SK-N-MC (cell line): Measurements from ENCODE around the gene STX2.
A peak's percentile ranks its signal among the peaks of the same experiment; 100 is the strongest.
"Not testable (repeated sequence)": the region's sequence is repeated elsewhere in the genome, so short reads cannot be mapped to it uniquely, and the experiment has no call there.

Experiments
- DNase-seq: peaks from one replicate; pipeline ENCODE4 v3.0.0-alpha.2; 2011; ENCODE audit warnings: low read depth, low spot score
- H3K27ac ChIP-seq: fragments of 200-600 bp; sonication (generic); 2 replicates; pipeline ENCODE4 v1.5.1; 2016; ENCODE audit warnings: mixed run types
- H3K36me3 ChIP-seq: fragments of 200-600 bp; sonication (generic); 2 replicates; pipeline ENCODE4 v1.6.1; 2017; ENCODE audit warnings: antibody characterized with exemption, low read length, mixed read lengths; ENCODE audit not compliant: insufficient read depth
- H3K4me3 ChIP-seq: fragments of 200-600 bp; sonication (generic); 2 replicates; pipeline ENCODE4 v1.5.1; 2016
- H3K9ac ChIP-seq: fragments of 200-600 bp; sonication (generic); 2 replicates; pipeline ENCODE4 v1.8.0; 2017; ENCODE audit warnings: mixed run types, mixed read lengths; ENCODE audit not compliant: insufficient read length
- H3K9me3 ChIP-seq: fragments of 200-600 bp; sonication (generic); 2 replicates; pipeline ENCODE4 v1.6.1; 2017; ENCODE audit warnings: low read depth, mild to moderate bottlenecking, antibody characterized with exemption, low read length, moderate library complexity, mixed read lengths
- EZH2 ChIP-seq: fragments of 200-600 bp; sonication (generic); IDR thresholded peaks from one replicate; pipeline ENCODE4 v1.6.1; 2017; ENCODE audit warnings: antibody characterized with exemption
- FOXP2 ChIP-seq: optimal IDR thresholded peaks from 2 replicates; pipeline ENCODE3; 2011; ENCODE audit warnings: mild to moderate bottlenecking, moderate library complexity; ENCODE audit not compliant: insufficient read depth; ENCODE audit errors: extremely low read length, control extremely low read depth
- POLR2AphosphoS5 ChIP-seq: IDR thresholded peaks from 2 replicates; pipeline ENCODE4 v1.6.1; 2012; ENCODE audit warnings: mild to moderate bottlenecking, low read depth, low read length, borderline replicate concordance

Gene STX2

DNA sequence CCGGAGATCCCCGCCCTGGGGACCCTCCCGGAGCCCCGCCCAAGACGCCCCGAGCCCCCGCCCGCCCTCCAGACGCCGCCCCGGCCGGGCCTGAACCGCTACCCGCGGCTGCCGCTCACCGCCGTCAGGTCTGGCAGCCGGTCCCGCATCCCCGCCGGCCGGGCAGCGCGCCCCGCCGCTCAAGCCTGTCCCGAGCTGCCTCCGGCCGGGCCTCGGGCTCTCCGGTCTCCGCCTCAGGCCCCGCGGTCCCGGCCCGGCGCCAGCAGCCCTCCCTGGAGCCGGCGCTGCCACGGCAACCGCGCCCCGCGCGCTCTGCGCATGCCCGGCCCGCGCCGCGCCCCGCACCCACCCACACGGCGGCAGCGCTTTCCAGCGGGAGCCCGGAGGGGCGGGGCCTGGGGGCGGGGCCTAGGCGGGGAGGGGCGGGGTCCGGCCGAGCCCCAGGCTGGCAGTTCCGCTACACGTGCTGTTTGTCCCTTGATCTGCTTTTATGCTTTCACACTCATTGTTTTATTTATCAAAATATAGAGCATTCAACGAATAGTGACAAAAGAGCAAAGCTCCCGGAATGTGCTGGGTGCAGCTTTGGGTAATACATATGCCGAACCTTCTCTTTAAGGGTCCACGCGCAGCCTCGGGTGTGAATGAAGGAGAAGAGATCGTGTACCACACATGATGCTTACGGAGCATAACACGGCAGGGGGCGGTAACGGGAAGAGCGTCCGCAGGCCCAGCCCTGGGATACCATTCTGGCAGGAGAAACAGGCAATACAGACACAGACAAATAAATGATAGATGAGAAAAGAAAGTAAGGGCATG lies at the start of gene STX2:
Gene STX2, minus strand, starts transcription at position 300 of the 819 bp plus-strand sequence. Its CDS starts 151 bp downstream, at position 149.
- Histone ChIP-seq H3K36me3 (no peaks in the 10 kb centered on the region), H3K9me3 (no peaks in the 10 kb centered on the region), H3K4me3 (peak within 1 kb of the TSS; percentile 97), H3K9ac (peak within 1 kb of the TSS; percentile 85), H3K27ac (peak within 1 kb of the TSS; percentile 42; the same call in 1 of the 2 replicates)
- TF ChIP-seq FOXP2: no peak
- no peak for TF ChIP-seq EZH2
- TF ChIP-seq POLR2AphosphoS5: peak; percentile 67
- peak; percentile 48 for DNase-seq

DNA sequence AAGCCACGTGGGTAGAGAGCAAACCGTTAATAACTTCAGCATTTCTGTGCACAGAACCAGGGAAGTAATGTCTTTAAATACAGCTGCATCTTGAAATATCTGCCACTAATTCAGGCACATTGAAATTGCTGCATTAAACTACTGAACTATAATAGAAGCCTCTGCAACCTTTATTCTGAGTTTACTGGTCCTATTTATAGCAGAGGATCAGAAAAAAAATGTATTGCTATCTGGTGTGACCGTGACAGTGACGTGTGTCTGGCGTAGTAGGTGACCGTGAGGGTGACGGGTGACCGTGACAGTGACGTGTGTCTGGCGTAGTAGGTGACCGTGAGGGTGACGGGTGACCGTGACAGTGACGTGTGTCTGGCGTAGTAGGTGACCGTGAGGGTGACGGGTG lies 48.1 kb upstream of the STX2 start:
- not testable (repeated sequence) for H3K4me3 ChIP-seq, H3K9ac ChIP-seq, DNase-seq, H3K27ac ChIP-seq, H3K36me3 ChIP-seq, H3K9me3 ChIP-seq

DNA sequence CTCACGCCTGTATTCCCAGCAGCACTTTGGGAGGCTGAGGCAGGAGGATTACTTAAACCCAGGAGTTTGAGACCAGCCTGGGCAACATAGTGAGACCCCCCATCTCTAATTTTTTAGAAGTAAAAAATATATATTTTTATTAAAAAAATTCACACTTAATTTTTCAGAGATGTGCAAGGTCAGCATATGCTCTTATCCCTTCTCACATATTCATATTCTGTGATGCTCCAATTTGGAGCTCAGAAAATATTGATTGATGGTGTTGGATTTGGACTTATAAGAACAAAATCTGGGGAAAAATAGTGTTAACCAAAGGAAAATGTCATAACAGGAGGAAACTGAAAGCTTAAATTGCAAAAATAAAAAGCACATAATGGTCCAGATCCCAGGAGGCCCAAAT lies 42.5 kb upstream of the STX2 start:
- Histone ChIP-seq H3K27ac (no peak overlapping the region), H3K9me3 (no peaks in the 10 kb centered on the region), H3K4me3 (no peak overlapping the region), H3K9ac (no peak overlapping the region), H3K36me3 (peaks cover 8% of the 10 kb centered on the region)
- TF ChIP-seq EZH2 (no peak), FOXP2 (no peak)
- DNase-seq: no peak

DNA sequence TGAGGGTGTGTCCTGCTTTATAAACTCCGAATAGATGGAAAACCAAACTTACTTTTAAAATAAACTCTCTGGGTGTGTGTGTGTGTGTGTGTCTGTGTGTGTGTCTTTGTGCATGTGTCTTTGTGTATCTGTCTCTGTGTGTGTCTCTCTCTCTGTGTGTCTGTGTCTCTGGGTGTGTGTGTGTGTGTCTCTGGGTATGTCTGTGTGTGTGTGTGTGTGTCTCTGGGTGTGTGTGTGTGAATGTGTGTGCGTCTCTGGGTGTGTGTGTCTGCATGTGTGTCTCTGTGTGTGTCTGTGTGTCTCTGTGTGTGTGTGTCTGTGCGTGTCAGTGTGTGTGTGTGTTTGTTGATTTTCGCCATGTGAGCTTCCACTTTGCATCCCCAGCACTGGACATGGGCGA lies 42.0 kb upstream of the STX2 start:
- no peaks in the 10 kb centered on the region for H3K9me3 ChIP-seq
- TF ChIP-seq POLR2AphosphoS5 (no peak), FOXP2 (no peak), EZH2 (no peak)
- peaks cover 13% of the 10 kb centered on the region for H3K36me3 ChIP-seq
- no peak for DNase-seq
- H3K27ac ChIP-seq: no peak overlapping the region
- no peak overlapping the region for H3K9ac ChIP-seq
- H3K4me3 ChIP-seq: no peak overlapping the region

DNA sequence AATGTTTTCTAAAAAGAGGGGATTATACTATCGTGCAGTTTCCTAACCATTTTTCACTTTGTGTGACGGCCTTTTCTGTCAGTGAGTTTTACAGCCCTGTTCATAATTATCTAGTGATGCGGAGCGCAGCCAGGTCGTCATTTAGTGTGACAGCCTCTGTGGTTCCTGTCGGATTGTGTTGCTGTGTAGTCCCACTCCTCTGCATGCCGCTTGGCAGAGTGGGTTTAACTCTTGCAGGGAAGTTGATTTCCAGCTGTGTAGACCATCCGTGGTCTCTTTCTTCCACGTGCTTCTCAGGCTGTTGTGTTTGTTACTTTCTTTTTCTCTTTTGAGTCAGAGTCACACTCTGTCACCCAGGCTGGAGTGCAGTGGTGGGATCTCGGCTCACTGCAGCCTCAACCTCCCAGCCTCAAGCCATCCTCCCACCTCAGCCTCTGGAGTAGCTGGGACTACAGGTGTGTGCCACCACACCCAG lies 41.4 kb upstream of the STX2 start:
- H3K9ac ChIP-seq: no peak overlapping the region
- DNase-seq: no peak
- TF ChIP-seq FOXP2: no peak
- H3K4me3 ChIP-seq: peak overlapping the region; percentile 53
- H3K9me3 ChIP-seq: no peaks in the 10 kb centered on the region
- H3K27ac ChIP-seq: no peak overlapping the region
- peaks cover 19% of the 10 kb centered on the region for H3K36me3 ChIP-seq

DNA sequence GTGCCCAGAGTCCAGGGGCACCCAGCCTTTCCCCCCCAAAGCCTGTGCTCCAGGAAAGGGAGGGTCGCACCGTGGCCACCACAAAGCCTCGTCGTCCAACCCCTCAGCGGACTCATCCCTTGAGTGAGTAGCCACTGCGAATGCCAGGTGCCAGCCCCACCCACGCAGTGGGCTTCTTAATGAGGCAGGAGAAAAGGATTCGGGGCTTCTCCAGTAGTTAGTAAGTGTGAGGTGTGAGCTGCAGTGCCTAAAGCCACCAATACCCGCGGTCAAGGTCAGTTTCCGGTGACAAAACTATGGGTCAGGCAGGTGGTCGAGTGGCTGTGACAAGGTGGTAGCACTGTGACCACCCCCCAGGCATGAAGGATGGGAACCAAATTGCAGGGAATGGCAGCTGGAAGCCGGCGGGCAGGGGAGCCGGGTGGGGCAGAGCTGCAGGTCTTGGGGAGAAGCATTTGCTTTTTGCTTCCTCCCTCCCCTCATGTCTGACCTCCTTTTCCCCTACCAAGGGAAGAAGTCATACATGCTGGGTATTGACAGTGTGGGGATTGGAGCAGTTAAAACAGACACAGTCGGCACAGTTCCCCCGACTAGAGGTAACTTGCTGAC lies 40.8 kb upstream of the STX2 start:
- no peak for DNase-seq
- H3K36me3 ChIP-seq: peaks cover 25% of the 10 kb centered on the region
- TF ChIP-seq POLR2AphosphoS5: no peak
- TF ChIP-seq FOXP2: no peak
- no peak for TF ChIP-seq EZH2
- H3K9me3 ChIP-seq: no peaks in the 10 kb centered on the region
- H3K27ac ChIP-seq: no peak overlapping the region
- peak overlapping the region; percentile 53 for H3K4me3 ChIP-seq
- H3K9ac ChIP-seq: no peak overlapping the region

DNA sequence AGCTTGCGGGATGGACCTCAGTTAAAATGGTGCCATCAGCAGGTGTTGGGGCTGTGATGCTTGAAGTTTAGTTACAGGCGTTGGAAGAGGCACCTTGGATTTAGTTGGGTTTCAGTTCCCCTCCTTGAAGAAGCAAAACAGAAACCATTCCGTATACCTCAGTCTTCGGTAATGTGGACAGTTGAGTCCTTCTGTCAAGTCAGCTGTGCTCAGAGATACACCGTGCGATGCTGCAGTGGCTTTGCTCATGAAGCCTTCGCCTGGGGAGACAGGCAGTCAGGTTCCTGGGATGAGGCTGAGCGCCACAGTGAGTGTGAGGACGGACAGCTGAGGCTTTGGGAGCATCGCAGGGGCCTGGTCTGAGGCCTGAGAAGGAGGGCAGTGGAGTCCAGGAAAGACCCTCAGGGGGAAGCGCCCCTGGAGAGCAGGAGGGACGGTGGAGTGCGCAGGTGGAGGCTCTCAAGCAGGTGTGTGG lies 40.2 kb upstream of the STX2 start:
- H3K9me3 ChIP-seq: no peaks in the 10 kb centered on the region
- H3K27ac ChIP-seq: no peak overlapping the region
- TF ChIP-seq EZH2 (no peak), FOXP2 (no peak), POLR2AphosphoS5 (no peak)
- H3K36me3 ChIP-seq: peaks cover 31% of the 10 kb centered on the region
- no peak for DNase-seq
- no peak overlapping the region for H3K4me3 ChIP-seq
- H3K9ac ChIP-seq: no peak overlapping the region

DNA sequence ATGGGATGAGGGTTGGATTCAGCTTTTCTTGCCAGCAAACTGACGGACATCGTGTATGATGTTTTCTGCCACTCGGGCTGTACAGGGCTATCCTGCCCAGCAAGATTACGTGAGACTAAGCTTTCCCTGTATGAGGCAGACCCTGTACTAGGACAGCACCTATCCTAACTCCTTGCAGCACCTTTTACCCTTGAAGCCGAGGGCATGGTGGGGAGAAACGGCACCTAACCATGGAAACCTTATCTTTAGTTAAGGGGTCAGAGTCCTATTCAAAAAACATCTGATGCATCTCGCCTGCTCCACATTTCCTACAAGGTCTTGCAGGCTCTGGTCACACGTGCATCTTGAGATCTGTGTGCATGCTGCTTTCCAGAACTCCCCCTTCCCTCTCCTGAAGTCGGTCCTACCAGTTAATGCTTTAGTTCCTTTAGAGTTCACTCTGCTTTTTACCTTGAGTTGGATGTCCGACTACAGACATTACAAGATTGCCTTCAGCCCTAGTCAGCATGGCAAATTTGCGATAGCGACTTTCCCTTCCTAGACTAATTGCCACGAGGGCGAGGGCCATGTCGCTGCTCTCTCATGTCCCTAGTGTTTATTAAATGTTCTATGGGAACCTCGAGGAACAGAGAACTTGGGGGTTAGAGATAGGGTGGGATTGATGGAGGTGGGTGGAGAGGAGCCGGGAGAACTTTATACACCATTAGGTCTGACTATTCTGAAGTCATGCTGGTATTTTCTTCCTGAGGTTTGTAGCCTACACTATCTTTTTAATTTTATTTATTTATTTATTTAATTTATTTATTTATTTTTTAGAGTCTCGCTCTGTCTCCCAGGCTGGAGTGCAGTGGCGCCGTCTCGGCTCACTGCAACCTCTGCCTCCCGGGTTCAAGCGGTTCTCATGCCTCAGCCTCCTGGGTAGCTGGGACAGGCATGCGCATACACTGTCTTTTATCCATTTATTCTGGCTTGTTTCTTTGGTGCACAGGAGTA lies 39.4 kb upstream of the STX2 start:
- H3K9me3 ChIP-seq: no peaks in the 10 kb centered on the region
- H3K36me3 ChIP-seq: peaks cover 39% of the 10 kb centered on the region
- TF ChIP-seq EZH2 (no peak), POLR2AphosphoS5 (peak; percentile 67)
- H3K27ac ChIP-seq: peak overlapping the region; percentile 57
- no peak overlapping the region for H3K4me3 ChIP-seq
- DNase-seq: no peak
- no peak overlapping the region for H3K9ac ChIP-seq
